Measurements from ENCODE around the gene TTBK1.

Gene TTBK1

GRCh38 chr6:43242908-43243663 lies at the start of gene TTBK1:
TTBK1 (plus strand) TSS chr6:43243481; CDS start chr6:43246661, 3,180 bp downstream.
- no peak for FAIRE-seq
- no peak for DNase-seq (ENCODE audit: extremely low spot score, insufficient read length, low read depth)

- DNase-seq (ENCODE audit: extremely low spot score, insufficient read length, low read depth): no peak
- FAIRE-seq: no peak
These were observed 49.4 kb upstream of the TTBK1 start for GRCh38 chr6:43193929-43194328.

DNA sequence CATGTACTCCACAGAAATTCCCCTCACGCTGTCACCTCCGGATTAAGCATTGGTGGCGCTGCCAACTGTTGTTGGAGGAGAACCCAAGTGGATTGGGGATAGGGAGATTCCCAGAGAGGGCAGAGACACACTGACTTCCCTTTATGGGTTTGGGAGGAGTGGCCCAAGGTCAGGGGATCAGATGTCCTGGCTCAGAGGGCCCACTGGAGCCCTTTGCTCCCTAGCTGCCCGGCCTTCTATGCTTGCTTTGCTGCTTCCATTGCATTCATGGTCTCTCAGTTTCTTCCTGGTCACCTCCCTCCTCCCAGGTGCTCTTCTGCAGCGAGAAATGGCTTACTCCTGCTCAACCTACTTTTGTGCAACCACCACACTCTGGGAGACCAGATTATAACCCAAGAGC lies 46.9 kb upstream of the TTBK1 start:
- FAIRE-seq (no peak), DNase-seq (ENCODE audit: extremely low spot score, insufficient read length, low read depth) (no peak)

GRCh38 chr6:43199912-43200311 lies 43.4 kb upstream of the TTBK1 start:
- FAIRE-seq (no peak), DNase-seq (ENCODE audit: extremely low spot score, insufficient read length, low read depth) (no peak)

DNA sequence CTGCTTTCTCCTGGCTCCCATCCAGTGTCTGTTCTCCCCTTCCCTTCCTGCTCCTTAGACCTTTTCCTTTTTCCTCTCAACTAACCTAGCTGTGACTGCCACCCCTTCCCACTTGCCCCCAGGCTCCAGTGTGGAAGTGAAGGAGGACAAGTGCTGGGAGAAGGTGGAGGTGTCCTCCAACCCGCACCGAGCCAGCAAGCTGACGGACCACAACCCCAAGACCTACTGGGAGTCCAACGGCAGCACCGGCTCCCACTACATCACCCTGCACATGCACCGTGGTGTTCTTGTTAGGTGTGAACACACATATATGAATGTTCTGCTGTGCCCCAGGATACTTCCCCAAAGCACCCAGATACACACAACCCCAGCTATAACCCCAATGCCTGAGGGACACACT lies 42.7 kb upstream of the TTBK1 start:
- FAIRE-seq: no peak
- DNase-seq (ENCODE audit: extremely low spot score, insufficient read length, low read depth): no peak

- no peak for DNase-seq (ENCODE audit: extremely low spot score, insufficient read length, low read depth)
- no peak for FAIRE-seq
These were observed 40.8 kb upstream of the TTBK1 start for GRCh38 chr6:43202451-43202850.

DNA sequence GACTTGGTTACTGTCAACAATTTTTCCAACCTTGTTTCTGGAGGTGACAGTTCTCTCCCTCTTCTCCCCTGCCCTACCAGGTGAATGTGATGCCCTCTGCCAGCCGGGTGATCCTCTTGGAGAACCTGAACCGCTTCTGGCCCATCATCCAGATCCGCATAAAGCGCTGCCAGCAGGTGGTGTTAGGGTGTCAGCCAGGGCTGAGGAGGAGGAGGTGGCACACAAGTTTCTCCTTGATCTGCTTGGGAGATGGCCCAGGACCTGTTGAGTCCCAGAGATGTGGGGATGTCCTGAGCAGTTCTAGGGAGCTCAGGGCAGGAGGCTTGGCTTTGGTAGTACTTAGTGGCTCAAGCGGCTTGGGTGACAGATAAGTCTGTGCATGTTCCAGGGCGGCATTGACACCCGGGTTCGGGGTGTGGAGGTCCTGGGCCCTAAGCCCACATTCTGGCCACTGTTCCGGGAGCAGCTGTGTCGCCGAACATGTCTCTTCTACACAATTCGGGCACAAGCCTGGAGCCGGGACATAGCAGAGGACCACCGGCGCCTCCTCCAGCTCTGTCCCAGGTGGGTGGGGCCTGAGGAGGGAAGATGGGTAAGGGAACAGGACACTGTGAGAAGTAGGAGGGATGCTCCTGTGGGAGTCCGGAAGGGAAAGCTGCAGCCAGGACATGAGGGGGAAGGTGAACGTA lies 40.1 kb upstream of the TTBK1 start:
- DNase-seq (ENCODE audit: extremely low spot score, insufficient read length, low read depth) (no peak), FAIRE-seq (no peak)

- no peak for FAIRE-seq
These were observed 39.6 kb upstream of the TTBK1 start for GRCh38 chr6:43203718-43204095.

GRCh38 chr6:43204271-43205105 lies 38.8 kb upstream of the TTBK1 start:
- FAIRE-seq: no peak

More at GRCh38 chr6:43203718-43204095, 39.6 kb upstream of the TTBK1 start:
- no peak for DNase-seq (ENCODE audit: extremely low spot score, insufficient read length, low read depth)

DNA sequence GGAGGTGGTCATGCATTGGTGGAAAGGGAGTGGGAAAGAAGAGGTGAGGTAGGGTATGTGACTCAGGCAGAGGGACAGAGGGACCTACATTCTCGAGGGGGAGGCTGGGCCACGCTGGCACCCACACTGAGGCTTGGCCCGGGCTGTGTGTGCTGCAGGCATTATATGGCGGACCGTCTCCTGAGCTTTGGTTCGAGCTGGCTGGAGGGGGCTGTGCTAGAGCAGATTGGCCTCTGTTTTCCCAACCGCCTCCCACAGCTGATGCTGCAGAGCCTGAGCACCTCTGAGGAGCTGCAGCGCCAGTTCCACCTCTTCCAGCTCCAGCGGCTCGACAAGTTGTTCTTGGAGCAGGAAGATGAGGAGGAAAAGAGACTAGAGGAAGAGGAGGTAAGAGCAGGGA lies 37.4 kb upstream of the TTBK1 start:
- DNase-seq (ENCODE audit: extremely low spot score, insufficient read length, low read depth): no peak

More at GRCh38 chr6:43204271-43205105, 38.8 kb upstream of the TTBK1 start:
- DNase-seq (ENCODE audit: extremely low spot score, insufficient read length, low read depth): no peak

GRCh38 chr6:43207286-43207685 lies 36.0 kb upstream of the TTBK1 start:
- no peak for FAIRE-seq
- no peak for DNase-seq (ENCODE audit: extremely low spot score, insufficient read length, low read depth)

More for the DNA sequence above, 37.4 kb upstream of the TTBK1 start:
- FAIRE-seq: no peak

- FAIRE-seq: no peak
These were observed 31.3 kb upstream of the TTBK1 start for GRCh38 chr6:43211955-43212354.

DNA sequence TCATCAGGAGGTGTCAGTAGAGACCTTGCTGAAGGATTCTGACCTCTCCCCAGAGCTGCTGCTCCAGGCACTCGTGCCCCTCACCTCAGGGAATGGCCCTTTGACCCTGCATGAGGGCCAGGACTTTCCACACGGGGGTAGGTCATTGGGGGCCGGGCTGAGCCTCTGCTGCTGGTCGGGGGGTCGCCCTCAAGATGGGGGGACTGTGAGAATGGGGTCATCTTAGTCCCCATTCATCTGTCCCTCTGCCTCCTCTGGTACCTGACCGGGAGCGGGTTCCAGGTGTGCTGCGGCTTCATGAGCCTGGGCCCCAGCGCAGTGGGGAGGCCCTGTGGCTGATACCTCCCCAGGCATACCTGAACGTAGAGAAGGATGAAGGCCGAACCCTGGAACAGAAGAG lies 29.9 kb upstream of the TTBK1 start:
- FAIRE-seq (no peak), DNase-seq (ENCODE audit: extremely low spot score, insufficient read length, low read depth) (no peak)

More at GRCh38 chr6:43211955-43212354, 31.3 kb upstream of the TTBK1 start:
- no peak for DNase-seq (ENCODE audit: extremely low spot score, insufficient read length, low read depth)

GRCh38 chr6:43215066-43215465 lies 28.2 kb upstream of the TTBK1 start:
- DNase-seq (ENCODE audit: extremely low spot score, insufficient read length, low read depth) (no peak), FAIRE-seq (no peak)

- FAIRE-seq (no peak), DNase-seq (ENCODE audit: extremely low spot score, insufficient read length, low read depth) (no peak)
These were observed 27.1 kb upstream of the TTBK1 start for GRCh38 chr6:43216200-43216599.

DNA sequence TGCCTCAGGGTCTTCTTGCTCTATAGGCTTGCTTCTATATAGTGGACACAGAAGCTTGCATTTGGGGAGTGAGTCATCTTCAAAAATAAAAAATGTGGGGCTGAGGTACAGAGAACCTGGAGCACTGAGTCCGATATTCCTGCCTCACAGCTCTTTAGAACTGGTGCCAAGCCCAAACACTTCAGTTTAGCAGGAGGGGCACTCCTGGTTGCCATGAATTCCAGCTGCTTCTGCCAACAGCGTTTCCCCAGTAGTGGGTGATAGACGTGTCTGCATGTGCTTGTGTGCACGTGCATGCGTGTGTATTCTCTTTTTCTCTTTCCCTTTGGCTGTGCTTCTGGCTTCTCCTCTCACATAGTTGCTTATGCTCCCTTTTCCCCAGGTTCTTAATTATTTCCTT lies 25.9 kb upstream of the TTBK1 start:
- FAIRE-seq: no peak

GRCh38 chr6:43219119-43219518 lies 24.2 kb upstream of the TTBK1 start:
- FAIRE-seq (no peak), DNase-seq (ENCODE audit: extremely low spot score, insufficient read length, low read depth) (no peak)

More for the DNA sequence above, 25.9 kb upstream of the TTBK1 start:
- no peak for DNase-seq (ENCODE audit: extremely low spot score, insufficient read length, low read depth)

DNA sequence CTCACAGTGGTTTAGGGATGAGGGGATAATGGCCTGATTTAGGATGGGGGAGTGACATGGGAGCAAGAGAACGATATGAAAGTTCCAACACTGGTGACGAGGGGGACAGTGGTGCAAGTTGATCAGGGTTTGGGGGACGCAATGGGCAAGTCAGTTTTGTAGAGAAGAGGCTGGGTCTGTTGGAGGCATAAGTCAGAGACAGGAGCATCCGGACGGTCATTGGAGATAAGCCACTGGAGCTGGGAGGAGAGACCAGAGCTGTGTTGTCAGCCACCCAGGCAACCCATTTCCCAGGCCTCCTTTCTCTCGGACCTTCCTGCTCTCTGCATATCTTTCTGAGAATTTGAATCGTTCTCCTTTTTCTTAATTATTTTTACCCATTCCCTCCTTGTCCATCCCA lies 23.5 kb upstream of the TTBK1 start:
- FAIRE-seq (no peak), DNase-seq (ENCODE audit: extremely low spot score, insufficient read length, low read depth) (no peak)

GRCh38 chr6:43220439-43220951 lies 22.8 kb upstream of the TTBK1 start:
- DNase-seq (ENCODE audit: extremely low spot score, insufficient read length, low read depth) (no peak), FAIRE-seq (no peak)
